HEK293 (cell line): Measurements from ENCODE around the gene CCK.

ENCODE experiments used
- CTCF ChIA-PET: fragments of 350-600 bp; formaldehyde crosslinking; extraction: SDS; loops from one replicate; lab custom pipeline; 2021; ENCODE audit warnings: antibody characterized with exemption; lab: Yijun Ruan, JAX
- POLR2A ChIA-PET: fragments of 300-600 bp; formaldehyde crosslinking; extraction: SDS; loops from one replicate; lab custom pipeline; 2020; ENCODE audit warnings: antibody characterized with exemption, inconsistent platforms; lab: Yijun Ruan, JAX
- H3K27ac ChIP-seq: fragments of 200-500 bp; sonication (Bioruptor generic); 2 replicates; pipeline ENCODE4 v1.5.1; 2014; ENCODE audit warnings: low read depth, low read length, control low read depth, inconsistent platforms; ENCODE audit errors: extremely low read depth
- H3K36me3 ChIP-seq, 2 experiments: fragments of 200-500 bp in 1 of 2; sonication (Bioruptor generic) in 1 of 2; 1 replicate in 1 of 2; 2 replicates in 1 of 2; pipeline ENCODE4 v1.5.1; 2014 to 2017; ENCODE audit warnings: inconsistent platforms in 2 of 2, low read length in 2 of 2; ENCODE audit not compliant: control insufficient read depth in 2 of 2, insufficient read depth in 1 of 2
- H3K4me1 ChIP-seq: fragments of 200-500 bp; sonication (Bioruptor generic); 2 replicates; pipeline ENCODE4 v1.5.1; 2014; ENCODE audit warnings: mild to moderate bottlenecking, low read length, inconsistent platforms; ENCODE audit not compliant: control insufficient read depth, insufficient read depth
- H3K4me3 ChIP-seq: 2 replicates; pipeline ENCODE4 v1.5.1; 2011; ENCODE audit warnings: low read depth, mild to moderate bottlenecking, control low read depth, low read length, moderate library complexity
- H3K9me3 ChIP-seq: fragments of 200-500 bp; sonication (Bioruptor generic); 2 replicates; pipeline ENCODE4 v1.5.1; 2014; ENCODE audit warnings: low read depth, low read length, inconsistent platforms; ENCODE audit not compliant: control insufficient read depth, insufficient read depth
- KLF1 ChIP-seq: fragments of 450-650 bp; formaldehyde crosslinking; IDR thresholded peaks from 2 replicates; pipeline ENCODE4 v1.5.1; 2016; ENCODE audit warnings: missing biosample characterization, missing genetic modification characterization
- KLF7 ChIP-seq: fragments of 450-650 bp; formaldehyde crosslinking; IDR thresholded peaks from 2 replicates; pipeline ENCODE4 v1.5.1; 2016; ENCODE audit warnings: missing biosample characterization, missing genetic modification characterization, borderline replicate concordance
- SCRT2 ChIP-seq: fragments of 450-650 bp; formaldehyde crosslinking; IDR thresholded peaks from 2 replicates; pipeline ENCODE4 v1.5.1; 2016; ENCODE audit warnings: missing biosample characterization, missing genetic modification characterization
- TSHZ1 ChIP-seq: fragments of 450-650 bp; formaldehyde crosslinking; IDR thresholded peaks from 2 replicates; pipeline ENCODE4 v1.5.1; 2016; ENCODE audit warnings: missing biosample characterization, missing genetic modification characterization, borderline replicate concordance
- ZNF146 ChIP-seq: fragments of 450-650 bp; formaldehyde crosslinking; IDR thresholded peaks from 2 replicates; pipeline ENCODE4 v1.5.1; 2016; ENCODE audit warnings: missing biosample characterization, missing genetic modification characterization
- ZNF175 ChIP-seq: fragments of 450-650 bp; formaldehyde crosslinking; IDR thresholded peaks from 2 replicates; pipeline ENCODE4 v1.5.1; 2016; ENCODE audit warnings: missing biosample characterization, missing genetic modification characterization
- ZNF26 ChIP-seq: fragments of 450-650 bp; formaldehyde crosslinking; IDR thresholded peaks from 2 replicates; pipeline ENCODE4 v1.5.1; 2016; ENCODE audit warnings: missing biosample characterization, missing genetic modification characterization
- ZNF266 ChIP-seq: fragments of 450-650 bp; formaldehyde crosslinking; IDR thresholded peaks from 2 replicates; pipeline ENCODE4 v1.5.1; 2016; ENCODE audit warnings: missing biosample characterization, missing genetic modification characterization, low read depth
- ZNF394 ChIP-seq: fragments of 450-650 bp; formaldehyde crosslinking; IDR thresholded peaks from 2 replicates; pipeline ENCODE4 v1.5.1; 2016; ENCODE audit warnings: missing biosample characterization, missing genetic modification characterization, mild to moderate bottlenecking, moderate library complexity, borderline replicate concordance
- ZNF660 ChIP-seq: fragments of 450-650 bp; IDR thresholded peaks from 2 replicates; pipeline ENCODE4 v1.5.1; 2018; ENCODE audit warnings: missing biosample characterization, mild to moderate bottlenecking, missing genetic modification characterization
- ZNF670 ChIP-seq: fragments of 450-650 bp; formaldehyde crosslinking; IDR thresholded peaks from 2 replicates; pipeline ENCODE4 v1.5.1; 2016; ENCODE audit warnings: missing biosample characterization, missing genetic modification characterization, low read depth
- ZNF677 ChIP-seq: fragments of 450-650 bp; IDR thresholded peaks from 2 replicates; pipeline ENCODE4 v1.5.0; 2018; ENCODE audit warnings: missing biosample characterization, mild to moderate bottlenecking, missing genetic modification characterization, moderate library complexity

CCK gene

GRCh38 chr3:42214565-42215283 lies 51.3 kb downstream of the CCK start:
- CTCF ChIA-PET, result no interaction called here

GRCh38 chr3:42214064-42214463 lies 51.9 kb downstream of the CCK start:
- Histone ChIP-seq H3K36me3 (peaks cover 0 to 51% of the 10 kb centered on the region in 2 experiments; a peak in 1 of 3 replicates), H3K27ac (no peak overlapping the region), H3K4me3 (no peak overlapping the region), H3K4me1 (no peaks in the 10 kb centered on the region), H3K9me3 (no peaks in the 10 kb centered on the region)
- CTCF ChIA-PET, result no interaction called here
- POLR2A ChIA-PET, result no interaction called here
- peak; percentile 37 for TF ChIP-seq SCRT2 (tag by site-specific recombination)
- TF ChIP-seq ZNF146 (tag by site-specific recombination), result no peak
- TF ChIP-seq ZNF394 (tag by site-specific recombination), result peak; percentile 40; the same call in 1 of the 2 replicates
- no peak for TF ChIP-seq ZNF175 (tag by site-specific recombination)
- TF ChIP-seq TSHZ1 (tag by site-specific recombination), result no peak

More at GRCh38 chr3:42214565-42215283, 51.3 kb downstream of the CCK start:
- no peak overlapping the region for H3K27ac ChIP-seq
- TF ChIP-seq ZNF266 (tag by site-specific recombination), result no peak
- TF ChIP-seq ZNF670 (tag by site-specific recombination), result no peak
- no peak for TF ChIP-seq ZNF26 (tag by site-specific recombination)
- TF ChIP-seq ZNF660 (tag by site-specific recombination), result peak; percentile 80
- no peak for TF ChIP-seq KLF7 (tag by site-specific recombination)
- TF ChIP-seq, all 188 proteins: peak for 1
- POLR2A ChIA-PET, result no interaction called here
- H3K9me3 ChIP-seq, result no peaks in the 10 kb centered on the region
- H3K4me1 ChIP-seq, result no peaks in the 10 kb centered on the region
- H3K36me3 ChIP-seq, result peaks cover 0 to 48% of the 10 kb centered on the region in 2 experiments; a peak in 1 of 3 replicates
- no peak overlapping the region for H3K4me3 ChIP-seq

- POLR2A ChIA-PET, result no interaction called here
- peaks cover 0 to 53% of the 10 kb centered on the region in 2 experiments; a peak in 1 of 3 replicates for H3K36me3 ChIP-seq
- no peak overlapping the region for H3K4me3 ChIP-seq
- no peaks in the 10 kb centered on the region for H3K9me3 ChIP-seq
- H3K4me1 ChIP-seq, result no peaks in the 10 kb centered on the region
- CTCF ChIA-PET, result no interaction called here
- TF ChIP-seq KLF1 (tag by site-specific recombination) (peak; percentile 74), ZNF677 (tag by site-specific recombination) (no peak)
- TF ChIP-seq, all 188 proteins: peak for 1
- H3K27ac ChIP-seq, result no peak overlapping the region
Observed at GRCh38 chr3:42213417-42213816, 52.6 kb downstream of the CCK start.
